GM04503 (cell line): ENCODE measurements around the gene SPAG7.

Experiments used
- DNase-seq: peaks from one replicate; pipeline ENCODE4 v3.0.0-alpha.2; 2012; ENCODE audit warnings: low read depth

The SPAG7 gene, protein sequence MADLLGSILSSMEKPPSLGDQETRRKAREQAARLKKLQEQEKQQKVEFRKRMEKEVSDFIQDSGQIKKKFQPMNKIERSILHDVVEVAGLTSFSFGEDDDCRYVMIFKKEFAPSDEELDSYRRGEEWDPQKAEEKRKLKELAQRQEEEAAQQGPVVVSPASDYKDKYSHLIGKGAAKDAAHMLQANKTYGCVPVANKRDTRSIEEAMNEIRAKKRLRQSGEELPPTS

DNA sequence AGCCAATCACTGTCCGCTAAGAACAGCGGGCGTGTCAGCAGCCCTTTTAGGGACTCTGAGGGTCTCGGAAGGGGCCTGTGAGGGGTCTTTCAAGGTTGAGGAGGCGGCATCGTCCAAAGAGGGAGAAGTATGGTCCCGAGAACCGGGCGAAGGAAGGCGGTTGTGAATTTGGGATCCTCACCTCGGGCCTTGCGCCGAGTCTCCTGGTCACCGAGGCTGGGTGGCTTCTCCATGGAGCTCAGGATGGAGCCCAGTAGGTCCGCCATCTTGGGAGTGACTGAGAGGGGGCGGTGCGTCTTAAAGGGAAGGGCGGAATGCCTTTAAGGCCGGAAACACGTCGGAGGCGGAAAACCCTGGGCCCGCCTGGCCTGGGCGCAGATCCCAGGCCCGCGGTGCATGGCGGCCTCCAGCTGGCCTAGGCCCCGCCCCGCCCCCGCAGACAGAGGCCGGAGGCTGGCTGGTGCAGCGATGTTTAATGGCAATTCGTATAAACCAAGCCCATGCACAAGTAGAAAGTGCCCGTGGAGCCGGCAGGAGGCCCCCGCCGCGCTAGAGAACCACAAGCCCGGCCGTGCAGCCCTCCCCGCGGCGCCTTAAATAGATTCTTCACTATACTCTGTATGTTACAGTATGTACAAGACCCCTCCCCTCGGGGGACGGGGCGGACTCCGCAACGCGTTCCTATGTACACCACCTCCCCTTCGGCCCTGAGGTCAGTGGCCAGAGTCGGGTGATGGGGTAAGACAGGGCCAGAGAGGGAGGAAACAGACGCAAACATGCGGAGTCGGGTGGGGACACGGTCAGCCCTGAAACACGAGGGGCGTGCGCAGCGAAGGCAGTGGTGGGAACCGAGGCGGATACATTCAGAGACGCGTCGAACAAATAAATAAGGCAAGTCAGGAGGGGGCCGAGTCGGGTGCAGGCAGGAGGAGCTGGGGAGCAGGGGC is at the start of gene SPAG7:
Gene SPAG7 (minus strand): TSS at position 279 of the 947 bp plus-strand sequence. CDS start 13 bp downstream, at position 266.
- DNase-seq, result peak; percentile 85

DNA sequence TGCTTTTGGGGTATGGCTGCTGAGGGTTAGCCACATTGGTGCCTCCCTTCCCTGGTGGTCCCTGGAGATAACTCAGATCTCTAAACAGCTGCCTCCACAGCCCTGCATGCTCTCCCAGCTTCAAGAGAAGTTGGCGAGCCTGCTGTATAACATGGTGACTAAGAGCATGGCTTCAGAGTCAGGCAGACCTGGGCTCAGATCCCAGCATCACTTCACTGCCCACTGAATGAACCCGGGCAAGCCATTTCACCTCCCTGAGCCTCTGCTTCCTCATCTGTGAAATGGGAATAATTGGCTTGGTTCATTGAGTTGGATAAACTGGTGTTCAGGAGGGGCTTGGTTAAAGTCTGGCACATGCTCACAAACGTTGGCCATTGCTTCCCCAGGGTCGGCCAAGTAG is 46.7 kb upstream of the SPAG7 start:
- DNase-seq, result no peak

DNA sequence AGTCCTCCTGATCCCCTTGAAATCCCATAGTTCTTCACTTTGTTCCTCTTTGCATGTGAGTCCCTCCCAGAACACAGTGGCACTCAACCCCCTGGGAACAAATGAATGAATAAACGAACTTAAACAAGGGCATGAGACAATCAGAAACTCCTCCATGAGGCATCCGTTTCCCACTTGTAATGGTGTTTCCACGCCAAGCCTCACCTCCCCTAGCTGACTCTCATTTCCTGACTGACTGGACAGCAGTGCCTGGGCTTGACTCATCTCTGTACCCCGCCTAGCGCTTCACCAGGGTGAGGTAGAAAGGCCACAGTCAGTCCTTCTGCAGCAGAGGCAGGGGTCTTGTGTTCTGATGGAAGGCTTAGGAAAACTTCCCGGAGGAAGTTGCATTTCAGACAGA is 44.3 kb upstream of the SPAG7 start:
- no peak for DNase-seq

DNA sequence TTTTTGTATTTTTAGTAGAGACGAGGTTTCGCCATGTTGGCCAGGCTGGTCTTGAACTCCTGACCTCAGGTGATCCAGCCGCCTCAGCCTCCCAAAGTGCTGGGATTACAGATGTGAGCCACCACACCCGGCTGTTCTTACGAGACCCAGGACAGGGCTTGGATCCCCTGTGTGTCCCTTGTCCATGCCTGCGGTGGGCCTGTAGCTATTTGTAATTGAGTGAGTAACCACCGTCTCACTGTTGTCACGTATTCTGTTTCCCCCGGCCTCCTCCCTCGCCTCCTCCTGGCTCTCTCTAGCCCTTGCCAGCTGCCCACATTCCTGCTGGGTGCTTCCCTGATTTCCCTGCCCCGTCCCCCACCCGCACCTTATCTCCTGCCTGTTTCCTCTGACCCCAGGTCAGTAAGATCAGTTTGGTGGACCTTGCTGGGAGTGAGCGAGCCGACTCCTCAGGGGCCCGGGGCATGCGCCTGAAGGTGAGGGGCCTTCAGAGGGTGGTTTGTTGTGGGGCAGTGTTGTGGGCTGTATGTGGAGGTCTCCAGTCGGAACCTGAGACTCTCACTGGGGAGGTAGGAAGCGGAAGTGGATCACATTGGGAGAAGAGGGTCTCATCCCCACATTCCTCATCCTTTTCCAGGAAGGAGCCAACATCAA is 35.7 kb upstream of the SPAG7 start:
- no peak for DNase-seq

DNA sequence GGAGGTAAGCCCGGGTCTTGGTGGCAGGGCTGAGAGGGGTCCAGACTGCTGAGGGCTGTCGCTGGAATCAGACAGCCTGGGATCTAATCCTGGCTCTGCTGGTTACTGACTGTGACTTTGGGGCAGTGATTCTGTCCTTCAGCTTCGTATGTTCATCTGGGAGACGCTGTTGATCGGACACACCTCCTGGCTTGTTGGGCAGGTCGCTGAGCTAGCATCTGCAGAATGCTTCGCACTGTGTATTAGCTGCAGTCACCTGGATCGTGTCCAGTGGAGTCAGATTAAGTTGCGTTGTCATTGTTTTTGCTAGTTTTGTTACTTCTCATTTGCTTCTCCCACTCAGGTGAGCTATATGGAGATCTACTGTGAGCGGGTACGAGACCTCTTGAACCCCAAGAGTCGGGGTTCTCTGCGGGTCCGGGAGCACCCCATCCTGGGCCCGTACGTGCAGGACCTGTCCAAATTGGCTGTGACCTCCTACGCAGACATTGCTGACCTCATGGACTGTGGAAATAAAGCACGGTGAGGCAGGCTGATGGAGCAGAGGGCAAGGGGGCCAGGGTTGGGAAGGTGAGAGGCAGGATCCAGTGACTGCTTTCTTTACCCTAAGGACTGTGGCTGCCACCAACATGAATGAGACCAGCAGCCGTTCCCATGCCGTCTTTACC is 34.6 kb upstream of the SPAG7 start:
- no peak for DNase-seq

DNA sequence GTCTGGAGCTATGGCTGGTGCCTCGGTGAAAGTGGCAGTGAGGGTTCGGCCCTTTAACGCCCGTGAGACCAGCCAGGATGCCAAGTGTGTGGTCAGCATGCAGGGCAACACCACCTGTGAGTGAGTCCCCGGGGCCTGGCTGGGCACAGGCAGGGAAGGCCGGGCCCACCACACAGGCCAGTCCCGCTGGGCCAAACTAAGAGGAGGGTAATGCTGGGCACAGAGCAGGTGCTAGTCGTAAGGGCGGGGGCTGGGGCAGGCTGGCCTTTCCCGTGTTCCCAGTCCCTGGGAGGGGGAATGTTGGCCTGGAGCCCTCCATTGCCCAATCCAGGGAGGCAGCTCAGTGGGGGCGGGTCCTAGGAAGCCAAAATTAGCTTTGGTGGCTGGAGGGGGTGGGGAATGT is 32.6 kb upstream of the SPAG7 start:
- no peak for DNase-seq

DNA sequence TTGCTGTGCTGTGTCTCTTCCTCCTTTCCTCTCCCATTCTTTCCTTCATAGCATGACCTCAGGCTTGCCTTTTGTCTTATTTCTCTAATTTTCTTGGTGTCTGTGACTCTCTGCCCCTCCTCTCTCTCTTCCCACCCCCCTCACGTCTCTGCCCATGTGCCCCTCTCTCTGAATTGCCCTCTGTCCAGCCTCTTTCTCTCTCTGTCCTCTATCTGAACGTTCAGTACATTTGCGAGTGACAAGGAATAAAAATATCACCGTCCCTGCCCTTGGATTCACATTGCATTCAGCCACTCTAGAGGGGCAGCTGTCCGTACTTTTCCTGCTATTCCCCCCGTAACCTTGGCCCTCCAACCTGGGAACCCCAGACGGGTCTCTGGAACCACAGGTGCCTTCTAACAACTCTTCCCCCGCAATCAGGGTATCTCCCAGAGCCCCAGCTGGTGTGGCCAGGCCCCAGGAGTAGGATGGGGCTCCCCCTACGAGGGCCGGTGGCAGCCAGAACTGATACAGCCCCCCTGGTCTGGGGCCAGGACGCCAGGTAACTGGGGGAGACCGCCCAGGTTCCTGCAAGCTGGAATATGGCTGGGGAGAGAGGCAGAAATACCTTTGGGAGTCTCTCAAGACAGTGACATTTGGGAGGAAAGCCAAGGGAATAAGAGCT is 31.9 kb upstream of the SPAG7 start:
- DNase-seq, result no peak

DNA sequence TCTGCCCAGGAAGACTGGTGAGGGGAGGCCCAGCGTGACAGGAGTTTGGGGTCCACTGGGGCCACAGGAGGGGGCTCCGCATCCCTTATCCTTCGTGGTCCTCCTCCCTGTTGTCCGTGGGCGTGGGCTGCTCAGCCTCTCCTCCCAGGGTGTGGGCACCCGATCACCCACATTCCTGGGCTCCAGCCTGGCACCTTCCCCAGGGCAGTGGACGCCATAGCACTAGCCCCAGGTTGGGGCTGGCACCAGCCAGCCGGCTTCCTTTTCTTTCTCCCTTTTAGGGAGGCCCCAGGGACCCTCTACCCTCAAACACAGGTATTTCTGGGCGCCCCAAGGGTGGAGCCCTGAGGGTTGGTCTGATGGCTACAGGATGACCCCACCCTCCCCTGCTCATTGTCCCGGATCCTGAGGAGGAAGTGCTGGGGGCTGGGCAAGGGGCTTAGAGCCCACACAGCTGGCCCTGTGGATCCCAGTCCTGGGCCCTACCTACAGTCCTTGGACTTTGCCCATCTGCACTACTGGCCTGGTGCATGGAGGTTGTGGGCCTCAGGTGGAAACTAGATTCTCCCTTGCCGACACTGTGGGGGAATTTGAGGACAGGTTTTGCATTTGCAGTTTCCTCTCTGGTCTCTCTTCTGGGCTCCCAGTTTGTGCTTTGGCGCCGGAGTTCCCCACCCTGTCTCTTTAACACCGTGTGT is 31.3 kb upstream of the SPAG7 start:
- DNase-seq, result no peak

DNA sequence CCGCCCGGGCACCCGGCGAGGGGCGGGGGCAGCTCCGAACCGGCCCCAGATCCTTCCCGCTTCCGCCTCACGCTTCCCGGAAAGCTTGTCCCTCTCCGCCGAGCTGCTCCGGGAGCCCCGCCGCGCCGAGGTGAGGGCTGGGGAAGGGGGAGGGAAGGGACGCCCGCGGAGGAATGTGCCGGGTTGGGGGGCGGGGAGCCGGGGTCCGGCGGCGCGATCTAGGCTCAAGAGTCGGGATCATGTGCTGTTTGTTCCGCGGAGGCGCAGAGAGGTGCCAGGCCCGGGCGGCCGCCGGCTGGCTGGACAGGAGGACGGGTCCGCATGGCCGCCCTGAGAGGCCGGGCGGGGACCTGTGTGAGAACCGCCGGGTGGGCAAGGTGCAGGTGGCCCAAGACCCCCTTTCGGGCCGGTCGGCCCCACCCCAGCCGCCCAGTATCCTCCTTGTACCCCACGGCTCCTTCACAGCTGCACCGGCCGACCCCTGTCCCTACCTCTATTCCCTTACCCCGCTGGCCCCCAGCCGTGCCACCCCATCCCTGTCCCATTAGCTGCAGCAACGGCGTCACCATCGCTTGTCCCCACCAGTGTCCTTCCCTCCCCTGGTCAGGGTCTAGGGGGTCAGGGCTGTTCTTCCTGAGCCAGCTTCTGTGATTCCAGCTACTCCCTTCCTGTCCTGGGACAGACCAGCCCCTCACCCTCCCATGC is 30.6 kb upstream of the SPAG7 start:
- no peak for DNase-seq

DNA sequence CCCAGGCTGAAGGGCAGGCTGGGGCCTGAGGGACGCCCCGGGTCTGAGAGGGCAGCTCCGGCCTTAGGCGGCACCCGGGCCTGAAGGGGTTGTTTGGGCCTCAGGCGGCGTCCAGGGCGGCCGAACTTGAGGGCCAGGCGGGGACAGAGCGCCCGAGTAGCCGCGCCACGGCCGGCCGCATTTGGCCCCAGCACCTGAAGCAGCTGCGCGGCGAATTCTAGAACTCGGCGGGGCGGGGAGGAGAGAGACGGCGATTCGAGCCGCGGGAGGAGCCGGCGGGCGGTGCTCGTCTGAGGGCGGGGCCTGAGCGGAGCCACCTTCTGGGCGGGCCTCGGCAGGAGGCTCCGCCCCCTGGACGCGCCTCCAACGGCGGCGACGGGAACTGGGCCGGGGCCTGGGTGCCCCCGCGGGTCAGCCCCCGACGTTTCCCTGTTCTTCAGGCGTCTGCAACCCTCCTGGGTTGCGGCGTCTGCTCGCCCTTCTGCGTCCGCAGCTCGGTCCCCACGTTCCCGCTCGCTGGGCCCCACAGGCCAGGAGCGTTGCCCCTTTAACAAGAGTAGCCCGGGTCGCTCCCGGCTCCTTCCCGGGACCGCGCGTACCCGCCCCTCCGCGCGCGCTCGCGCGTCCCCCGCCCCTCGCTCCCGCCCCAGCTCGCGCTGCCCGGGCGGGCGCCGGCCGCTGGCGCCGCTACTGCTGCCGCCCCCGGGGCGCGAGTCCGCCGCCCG is 29.8 kb upstream of the SPAG7 start, which contains the start of the genes INCA1 and KIF1C:
Gene INCA1 (minus strand): TSS at position 221 of the 725 bp plus-strand sequence. CDS start 3,085 bp downstream, outside the sequence.
Gene KIF1C (plus strand): TSS at position 649 of the 725 bp plus-strand sequence. CDS start 2,297 bp downstream, outside the sequence.
- DNase-seq, result no peak

DNA sequence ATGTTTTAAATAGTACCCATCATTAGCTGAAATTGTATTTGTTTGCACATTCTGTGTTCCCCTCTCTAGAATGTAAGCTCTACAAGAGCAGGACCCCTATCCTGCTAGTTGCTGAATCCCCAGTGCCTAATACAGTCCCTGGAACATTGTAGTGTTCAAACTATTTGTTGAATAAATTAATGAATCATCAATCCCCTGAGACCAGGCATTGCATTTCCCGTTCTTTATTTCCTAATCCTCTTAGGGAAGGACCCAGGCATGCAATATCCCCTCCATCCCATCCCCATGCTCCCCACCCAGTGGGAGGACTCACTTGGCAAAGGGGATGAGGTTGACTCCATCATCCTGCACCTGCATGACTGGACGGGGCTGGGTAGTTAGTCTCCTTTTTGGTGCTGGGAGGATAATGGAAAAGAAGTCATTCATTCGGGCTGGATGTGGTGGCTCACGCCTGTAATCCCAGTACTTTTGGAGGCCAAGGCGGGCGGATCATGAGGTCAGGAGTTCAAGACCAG is 26.5 kb upstream of the SPAG7 start:
- DNase-seq, result no peak

DNA sequence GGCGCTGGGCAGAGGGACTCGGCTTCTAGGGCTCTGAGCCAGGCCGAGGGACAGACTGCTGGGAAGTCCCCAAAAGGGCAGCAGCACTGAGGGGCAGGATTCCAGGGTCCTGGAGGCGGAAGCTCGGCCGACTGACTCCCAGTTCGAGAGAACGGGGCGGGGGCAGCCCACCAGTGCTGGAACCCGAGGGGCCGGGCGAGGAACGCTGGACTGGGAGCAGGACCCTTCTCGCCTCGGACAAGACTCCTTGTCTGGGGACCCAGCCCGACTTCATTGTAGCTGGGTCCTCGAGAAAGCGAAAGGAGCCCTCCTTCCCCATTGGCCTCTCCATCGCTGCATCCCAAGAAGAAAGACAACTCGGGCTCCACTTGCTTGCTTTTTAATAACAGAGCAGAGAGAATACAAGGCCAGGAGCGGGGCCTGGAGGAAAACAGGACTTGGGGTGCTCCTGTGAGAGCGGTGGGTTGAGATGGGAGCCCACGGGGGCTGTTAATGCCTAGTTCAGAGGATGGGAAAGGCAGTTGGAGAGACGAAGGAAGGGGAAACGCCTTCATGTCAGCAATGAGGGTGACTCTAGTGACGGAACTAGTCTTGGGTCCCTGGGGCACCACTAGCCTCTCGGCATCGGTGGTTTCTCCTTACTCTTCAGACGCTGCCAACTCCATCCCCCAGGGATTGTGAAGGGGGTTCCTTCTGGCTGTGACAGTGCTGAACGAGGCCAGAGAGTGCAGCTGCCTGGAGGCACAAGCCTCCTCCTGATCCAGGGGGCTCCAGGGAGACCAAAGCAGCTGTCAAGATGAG is 20.4 kb upstream of the SPAG7 start:
- DNase-seq, result no peak

DNA sequence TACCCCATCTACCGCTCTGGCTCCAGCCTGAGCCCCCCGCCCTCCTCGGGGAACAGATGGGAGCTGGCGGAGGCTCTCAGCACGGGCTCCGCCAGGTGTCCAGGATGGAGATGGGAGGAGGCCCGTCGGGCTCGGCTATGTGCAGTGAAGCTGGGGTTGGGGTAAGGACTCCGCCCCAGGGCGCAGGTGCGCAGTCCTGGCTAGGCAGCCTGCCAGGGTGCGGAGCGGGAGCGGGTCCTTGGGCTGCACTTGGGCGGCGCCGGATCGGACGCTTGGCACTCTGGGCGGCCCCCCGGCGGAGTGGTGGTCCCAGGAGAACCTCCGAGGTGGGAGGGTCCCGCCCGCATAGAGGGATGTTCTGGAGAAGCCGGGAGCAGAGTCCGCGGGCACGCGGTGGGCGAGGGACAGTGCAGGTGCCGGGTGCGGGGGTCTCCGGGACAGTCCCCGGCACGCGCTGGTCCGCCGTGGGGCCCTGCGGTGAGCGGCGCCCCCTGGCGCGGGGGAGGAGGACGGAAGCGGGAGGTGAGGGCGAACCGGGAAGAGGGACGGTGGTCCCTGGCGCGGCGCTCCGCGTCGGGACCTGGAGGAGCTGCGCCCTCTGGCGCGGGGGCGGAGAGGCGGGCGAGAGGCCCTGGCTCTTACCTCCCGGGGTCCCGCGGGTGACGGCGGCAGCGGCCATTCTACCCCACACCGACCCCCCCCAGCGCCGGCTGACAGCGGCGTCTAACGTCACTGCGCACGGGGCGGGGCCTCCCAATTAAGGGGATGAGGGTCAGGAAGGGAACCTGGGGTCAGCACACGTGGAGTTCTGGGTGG is 19.5 kb upstream of the SPAG7 start, which contains the start of gene CAMTA2:
Gene CAMTA2 (minus strand): TSS at position 725 of the 816 bp plus-strand sequence. CDS start 1,453 bp downstream, outside the sequence.
- DNase-seq, result no peak

DNA sequence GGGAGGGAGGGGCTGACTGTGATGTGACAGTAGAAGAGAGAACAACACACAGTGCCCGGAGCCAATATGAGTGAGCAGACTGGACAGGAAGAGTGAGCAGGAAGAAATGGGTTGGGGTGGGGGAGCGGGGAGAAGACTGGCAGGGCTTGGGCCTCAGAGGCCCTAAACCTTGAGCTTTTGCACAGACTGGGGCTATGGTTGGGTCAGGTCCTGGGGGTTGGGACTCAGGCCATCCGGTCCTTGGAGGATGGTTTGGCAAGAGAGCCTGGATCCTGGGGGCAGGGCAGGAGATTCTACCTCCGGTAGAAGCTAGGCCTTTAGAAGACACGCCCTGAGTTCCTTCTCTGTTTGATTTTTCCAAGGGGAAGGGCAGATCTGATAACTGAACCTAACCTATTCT is 18.8 kb upstream of the SPAG7 start:
- no peak for DNase-seq

DNA sequence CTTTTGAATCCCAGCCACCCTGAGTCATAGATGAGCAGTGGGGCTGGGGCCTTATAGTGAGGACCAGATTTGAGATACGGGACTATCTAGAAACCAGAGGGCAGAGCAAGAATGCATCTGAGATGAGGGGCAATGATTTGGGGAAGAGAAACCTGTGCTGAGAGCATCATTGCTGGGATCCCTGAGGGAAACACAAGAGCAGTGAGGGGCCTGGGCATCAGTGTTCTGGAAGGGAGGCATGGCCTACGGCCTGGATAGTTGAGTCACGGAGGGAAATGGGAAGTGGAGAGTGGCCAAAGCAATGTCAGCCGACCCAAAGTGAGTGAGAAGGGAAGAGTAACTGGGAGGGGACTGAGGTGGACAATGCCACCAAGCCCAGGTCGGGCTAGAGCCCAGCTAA is 14.7 kb upstream of the SPAG7 start:
- DNase-seq, result no peak

DNA sequence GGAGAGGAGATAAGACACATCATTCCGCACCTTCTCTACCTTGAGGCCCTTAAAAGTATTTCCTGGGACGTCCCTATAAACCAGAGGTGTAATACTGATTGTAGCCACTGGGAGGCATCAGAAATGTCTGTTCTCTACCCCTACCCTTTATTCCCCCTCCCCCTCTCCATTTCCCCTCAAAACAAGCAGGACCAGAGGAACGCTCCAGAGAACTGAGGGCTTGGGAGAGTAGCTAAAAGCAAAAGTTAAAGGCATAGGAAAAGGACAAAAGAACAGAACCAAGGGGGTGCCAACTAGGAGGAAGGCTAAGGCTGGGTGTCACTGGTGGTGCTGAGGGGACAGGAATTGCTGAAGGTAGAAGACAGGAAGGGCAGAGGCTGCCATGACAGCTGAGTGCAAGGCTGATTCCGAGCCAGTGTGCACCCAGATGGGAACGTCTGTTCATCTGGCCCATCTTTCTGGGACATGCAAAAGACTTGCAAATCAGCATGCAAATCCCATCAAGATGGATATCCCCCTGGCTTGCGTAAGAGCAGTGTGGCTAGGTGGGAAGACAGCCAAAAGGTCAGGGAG is 13.1 kb upstream of the SPAG7 start:
- no peak for DNase-seq

DNA sequence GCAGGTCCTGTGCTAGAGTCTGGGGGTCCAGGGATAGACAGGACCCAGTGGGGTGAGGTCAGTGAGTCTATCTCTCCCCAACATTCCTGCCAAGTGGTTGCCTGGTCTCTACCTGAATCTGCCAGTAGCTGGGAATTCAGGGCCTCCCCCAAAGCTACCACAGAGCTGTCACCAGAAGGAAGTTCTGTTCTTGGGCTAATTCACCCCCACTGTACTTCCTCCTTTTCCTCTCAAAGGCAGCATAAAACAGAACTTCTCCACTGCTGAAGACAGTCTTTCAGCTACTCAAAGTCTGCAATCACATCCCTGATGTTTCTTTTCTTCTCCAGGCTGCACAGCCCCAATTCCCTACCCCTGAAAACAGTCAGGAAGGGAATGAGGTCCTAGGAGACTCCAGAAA is 11.1 kb upstream of the SPAG7 start:
- no peak for DNase-seq
